GM18508 (cell line): ENCODE measurements around the gene DYDC1.
"Not testable (repeated sequence)": the region's sequence is repeated elsewhere in the genome, so short reads cannot be mapped to it uniquely, and the experiment has no call there.

Experiments
- ATAC-seq: cut with Tn5 transposase; IDR thresholded peaks from one replicate; pipeline ENCODE4 v1.9.1; 2021; ENCODE audit warnings: moderate number of reproducible peaks; ENCODE audit not compliant: insufficient read depth, unreplicated experiment

The DYDC1 gene

DNA sequence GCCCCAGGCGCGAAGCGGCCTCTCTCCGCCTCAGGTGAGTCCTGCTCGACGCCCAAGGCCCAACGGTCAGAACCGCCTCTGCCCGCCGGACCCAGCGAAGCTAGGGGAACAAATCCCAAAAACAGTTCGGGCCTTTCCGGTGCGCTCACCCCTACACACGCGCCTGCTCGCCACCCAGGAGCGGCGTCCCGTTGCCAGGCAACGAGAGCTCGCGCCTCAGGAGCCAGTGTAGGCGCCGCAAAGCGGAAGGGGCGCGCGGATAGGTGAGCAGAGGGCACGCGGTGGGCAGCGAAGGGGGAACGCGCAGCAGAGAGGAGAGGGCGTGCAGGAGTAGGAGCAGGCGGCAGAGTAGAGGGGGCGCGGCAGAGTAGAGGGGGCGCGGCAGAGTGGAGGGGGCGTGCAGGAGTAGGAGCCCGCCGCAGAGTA is at the start of gene DYDC1, which contains the start of gene DYDC2:
Gene DYDC1 (minus strand): TSS at position 193 of the 426 bp plus-strand sequence. CDS start 4,154 bp downstream, outside the sequence.
Gene DYDC2 (plus strand): TSS at position 219 of the 426 bp plus-strand sequence. CDS start 5,663 bp downstream, outside the sequence.
- ATAC-seq: no peak

DNA sequence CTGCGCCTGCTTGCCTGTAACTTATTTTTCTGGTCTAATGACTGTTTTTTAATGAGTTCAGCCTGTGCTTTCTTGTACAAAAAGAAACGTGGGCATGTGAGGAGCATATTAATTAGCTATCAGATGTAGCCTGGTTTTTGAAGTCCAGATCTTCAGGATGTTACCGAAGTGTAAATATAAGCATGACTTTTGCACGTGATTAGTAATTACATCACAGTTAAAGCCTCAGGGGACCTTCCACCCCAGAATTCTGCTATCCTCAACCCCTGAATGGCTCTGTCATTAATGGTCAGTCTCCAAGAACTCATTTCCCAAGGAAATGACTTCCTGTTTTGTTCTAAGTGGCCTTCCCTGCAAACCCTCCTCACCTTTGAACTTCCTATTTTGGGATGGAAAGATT is 49.6 kb upstream of the DYDC1 start:
- ATAC-seq: no peak

DNA sequence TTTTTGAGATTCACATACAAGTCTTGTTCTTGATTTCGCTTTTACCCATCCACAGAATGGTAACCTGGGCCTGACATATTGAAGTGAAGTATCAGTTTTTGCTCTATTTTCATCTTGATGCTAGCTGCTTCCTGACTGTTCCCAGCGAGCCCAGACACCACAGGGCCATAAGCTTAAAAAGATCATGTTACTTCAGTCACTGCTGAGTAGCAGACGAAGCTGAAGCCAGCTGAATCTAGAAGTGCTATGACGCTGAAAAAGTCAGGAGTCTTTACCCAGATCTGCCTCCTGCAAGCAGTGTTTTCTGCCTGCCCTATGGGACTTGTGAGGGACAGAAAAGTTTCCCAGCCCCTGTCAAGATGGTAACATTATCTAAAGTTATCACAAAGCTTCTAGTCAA is 49.1 kb upstream of the DYDC1 start:
- ATAC-seq: no peak

DNA sequence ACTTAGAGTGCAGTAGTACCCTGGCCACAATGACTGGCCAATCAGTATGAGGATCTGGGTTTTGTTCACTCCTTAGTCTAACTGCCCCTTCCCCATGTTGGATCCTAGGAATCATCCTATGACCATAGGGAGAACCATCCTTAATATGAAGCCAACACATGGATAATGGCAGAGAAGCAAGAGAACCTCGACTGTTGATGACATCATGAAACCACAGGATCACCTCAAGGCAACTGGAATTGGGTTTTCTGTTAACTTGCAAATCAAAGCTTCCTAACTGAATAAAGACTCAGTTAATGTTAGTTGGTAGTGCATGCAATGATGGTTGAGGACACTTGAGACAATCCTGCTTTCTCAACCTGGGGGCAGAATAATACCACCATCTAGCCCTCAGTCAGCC is 48.5 kb upstream of the DYDC1 start:
- no peak for ATAC-seq

DNA sequence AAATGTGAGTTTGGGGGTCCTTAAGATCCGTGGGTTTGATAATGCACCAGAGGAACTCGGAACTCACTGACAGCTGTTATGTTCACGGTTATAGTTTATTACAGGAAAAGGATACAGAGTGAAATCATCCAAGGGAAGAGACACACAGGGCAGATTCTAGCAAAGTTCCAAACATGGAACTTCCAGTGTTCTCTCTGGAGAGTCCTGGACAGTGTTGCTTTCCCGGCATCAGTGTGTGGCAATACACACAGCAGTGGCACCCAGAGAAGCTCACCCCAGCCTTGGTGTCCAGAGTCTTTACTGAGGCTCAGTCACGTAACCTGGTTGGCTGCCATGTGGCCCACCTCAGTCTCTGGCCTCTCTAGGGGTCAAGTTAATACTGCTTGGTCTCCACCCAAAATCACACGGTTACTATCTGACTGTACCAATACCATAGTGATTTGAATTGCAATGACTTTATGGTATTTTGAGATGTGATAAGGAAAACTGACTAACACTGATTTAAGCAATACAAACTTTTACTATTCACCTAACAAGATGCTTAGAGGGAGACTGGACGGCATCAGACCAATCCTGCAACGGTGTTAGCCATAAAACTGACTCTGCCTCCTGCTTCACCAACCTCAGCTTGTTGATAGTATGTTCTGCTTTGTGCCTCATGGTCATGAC is 43.7 kb upstream of the DYDC1 start:
- ATAC-seq: no peak

DNA sequence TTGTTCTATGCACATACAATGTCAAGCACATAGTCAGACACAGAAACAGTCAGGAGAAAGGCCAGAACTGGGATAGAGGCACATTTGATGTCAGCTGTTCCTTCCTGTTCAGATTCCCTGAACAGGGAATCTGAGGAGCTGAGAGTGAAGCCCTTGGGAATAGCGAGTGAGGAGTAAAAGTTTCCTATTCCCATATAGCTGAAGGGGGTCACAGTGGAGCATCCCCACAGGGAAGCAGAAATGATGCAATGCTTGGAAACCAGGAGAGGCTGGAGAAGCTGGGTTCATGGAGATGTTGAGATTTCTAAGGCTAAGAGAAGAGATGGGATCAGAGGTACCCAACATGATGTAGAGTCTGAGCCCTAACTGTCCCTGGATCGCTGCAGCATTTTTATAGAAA is 40.5 kb upstream of the DYDC1 start:
- no peak for ATAC-seq

DNA sequence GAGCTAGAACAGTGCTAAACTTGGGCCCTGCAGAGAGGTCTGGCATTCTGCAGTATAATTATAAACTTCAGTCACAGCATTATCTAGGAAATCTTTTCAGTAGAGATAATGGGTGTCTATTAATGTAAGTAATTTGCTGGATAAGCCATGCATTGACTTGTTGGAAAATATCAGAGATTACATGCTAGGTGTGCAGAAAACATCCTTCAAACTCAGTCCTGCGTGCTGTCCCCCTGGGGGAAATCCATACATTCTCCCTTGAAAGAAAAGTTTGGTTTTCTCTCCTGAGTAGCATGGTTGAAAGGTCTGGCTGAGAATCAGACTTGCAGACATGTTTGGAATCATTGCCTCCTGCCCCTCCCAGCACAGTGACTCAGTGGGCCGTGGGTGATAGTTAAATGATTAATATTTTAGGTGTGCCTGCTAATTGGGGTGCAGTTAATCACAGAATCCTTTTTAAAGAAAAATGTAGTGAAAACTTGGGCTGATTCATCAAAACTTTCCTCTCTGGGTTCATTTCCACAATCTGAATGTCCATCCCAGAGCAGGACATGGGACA is 37.9 kb upstream of the DYDC1 start:
- no peak for ATAC-seq

DNA sequence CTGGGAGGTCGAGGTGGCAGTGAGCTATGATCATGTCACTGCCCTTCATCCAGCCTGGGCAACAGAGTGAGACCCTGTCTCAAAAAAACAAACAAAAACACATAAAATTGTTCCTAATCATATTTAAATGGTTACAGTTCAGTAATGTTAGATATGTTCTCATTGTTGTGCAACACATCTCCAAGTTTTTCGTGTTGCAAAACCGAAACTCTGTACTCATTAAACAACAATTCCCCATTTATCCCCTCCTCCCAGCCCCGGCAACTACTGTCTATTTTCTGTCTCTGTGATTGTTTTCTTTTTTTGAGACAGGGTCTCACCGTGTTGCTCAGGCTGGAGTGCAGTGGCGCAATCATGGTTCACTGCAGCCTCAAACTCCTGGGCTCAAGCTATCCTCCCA is 35.7 kb upstream of the DYDC1 start:
- no peak for ATAC-seq

DNA sequence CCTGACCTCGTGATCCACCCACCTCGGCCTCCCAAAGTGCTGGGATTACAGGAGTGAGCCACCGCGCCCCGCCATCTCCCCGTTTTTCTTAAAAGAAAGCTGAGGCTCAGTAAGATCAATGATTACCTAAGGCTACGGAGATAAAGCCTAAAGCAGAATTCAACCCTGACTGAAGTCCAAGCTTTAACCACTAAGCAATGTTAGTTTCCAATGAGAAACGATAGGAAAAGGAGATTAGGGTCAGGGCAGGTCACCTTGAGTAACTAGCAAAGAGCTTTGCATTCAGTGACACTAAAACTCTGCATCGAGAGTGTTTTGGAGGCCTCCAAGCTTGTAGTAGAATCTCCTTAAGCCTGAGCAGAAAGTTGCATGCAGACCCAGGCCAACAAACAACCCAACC is 34.2 kb upstream of the DYDC1 start:
- no peak for ATAC-seq

DNA sequence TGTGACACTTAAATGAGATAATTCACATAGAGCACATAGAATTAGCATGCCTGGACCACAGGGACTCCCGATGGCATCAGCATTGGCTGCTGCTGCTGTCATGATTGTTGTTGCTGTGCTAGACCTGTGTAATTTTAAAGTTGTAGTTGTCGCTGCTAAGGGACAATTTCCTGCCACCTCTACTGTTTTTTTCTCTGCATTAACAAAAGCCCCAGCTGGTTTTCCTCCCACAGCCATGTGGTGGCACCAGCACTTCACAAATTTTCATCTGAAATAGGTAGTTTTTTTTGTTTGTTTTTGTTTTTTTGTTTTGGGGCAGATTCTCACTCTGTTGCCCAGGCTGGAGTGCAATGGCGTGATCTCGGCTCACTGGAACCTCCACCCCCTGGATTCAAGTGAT is 26.4 kb upstream of the DYDC1 start:
- no peak for ATAC-seq

DNA sequence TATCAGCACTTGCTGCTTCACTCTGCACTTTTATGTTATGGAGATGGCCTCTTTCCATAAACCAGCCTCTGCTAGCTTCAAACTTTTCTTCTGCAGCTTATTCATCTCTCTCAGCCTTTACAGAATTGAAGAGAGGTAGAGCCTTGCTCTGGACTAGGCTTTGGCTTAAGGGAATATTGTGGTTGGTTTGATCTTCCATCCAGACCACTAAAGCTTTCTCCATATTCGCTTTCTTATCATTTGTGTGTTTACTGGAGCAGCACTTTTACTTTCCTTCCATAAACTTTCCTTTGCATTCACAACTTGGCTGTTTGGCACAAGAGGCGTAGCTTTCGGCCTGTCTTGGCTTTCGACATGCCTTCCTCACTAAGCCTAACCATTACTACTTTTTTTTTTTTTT is 23.6 kb upstream of the DYDC1 start:
- no peak for ATAC-seq

DNA sequence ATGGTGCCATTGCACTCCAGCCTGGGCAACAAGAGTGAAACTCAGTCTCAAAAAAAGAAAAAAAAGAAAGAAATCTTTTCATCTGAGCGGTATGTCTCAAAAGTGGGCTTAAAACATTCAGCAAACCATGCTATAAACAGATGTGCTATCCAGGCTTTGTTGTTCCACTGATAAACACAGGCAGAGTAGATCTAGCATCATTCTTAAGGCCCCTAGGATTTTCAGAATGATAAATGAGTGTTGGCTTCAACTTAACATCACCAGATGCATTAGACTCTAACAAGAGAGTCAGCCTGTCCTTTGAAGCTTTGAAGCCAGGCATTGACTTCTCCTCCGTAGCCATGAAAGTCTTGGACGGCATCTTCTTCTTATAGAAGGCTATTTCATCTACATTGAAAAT is 23.1 kb upstream of the DYDC1 start:
- no peak for ATAC-seq

DNA sequence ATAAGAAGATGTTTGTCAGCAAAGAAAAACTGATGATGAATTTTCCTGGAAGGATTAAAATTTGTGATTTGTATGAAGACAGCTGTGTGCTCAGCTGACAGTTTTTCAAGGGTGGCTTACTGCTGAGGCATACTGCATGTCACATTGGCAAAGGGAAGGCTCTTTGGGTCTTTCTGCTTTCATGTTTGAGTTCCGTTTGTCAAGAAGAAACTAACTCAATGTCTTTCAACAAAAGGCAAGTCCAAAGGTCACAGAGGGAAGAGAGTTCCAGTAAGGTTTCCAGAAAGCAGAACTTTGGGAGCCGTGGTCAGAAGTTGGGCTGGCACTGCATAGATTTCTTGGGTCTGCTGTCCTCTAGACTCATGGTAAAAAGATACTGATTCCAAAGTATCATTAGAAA is 16.9 kb upstream of the DYDC1 start:
- ATAC-seq: no peak

DNA sequence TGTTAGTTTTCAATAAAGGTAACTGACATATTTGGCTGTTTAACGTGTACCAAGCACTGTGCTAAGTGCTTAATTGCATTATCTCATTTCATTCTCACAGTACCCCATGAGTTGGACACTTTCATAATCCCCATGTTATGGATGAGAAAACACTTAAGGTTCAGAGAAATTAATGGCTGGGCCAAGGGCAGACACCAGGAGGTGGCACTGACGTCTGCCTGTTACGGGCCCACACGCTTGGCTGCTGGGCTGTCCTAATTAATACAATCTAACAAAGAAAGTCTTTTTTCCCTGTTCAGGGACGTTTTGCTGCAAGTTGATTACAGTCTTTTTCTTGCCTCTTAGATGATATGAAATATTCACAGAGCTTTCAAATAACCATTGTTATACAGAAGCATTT is 16.1 kb upstream of the DYDC1 start:
- ATAC-seq: no peak

DNA sequence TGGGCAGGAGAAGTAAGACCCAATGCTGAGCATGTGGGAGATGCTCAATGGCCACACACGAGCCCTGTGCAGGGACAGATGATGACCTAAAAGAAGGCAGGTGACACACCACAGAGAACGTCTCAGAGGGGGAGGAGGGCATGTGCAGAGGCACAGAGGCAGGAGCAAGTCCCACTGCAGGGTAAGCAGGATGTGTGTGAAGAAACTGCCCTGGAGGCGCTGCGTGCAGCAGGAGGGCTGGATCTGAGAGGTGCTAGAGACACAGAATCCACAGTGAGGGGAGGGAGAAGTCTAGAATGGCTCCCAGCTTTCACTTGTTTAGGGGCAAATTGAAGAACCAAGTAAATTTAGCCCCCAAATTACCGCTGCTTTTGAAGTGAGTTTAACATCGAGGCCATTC is 14.9 kb upstream of the DYDC1 start:
- ATAC-seq: no peak

DNA sequence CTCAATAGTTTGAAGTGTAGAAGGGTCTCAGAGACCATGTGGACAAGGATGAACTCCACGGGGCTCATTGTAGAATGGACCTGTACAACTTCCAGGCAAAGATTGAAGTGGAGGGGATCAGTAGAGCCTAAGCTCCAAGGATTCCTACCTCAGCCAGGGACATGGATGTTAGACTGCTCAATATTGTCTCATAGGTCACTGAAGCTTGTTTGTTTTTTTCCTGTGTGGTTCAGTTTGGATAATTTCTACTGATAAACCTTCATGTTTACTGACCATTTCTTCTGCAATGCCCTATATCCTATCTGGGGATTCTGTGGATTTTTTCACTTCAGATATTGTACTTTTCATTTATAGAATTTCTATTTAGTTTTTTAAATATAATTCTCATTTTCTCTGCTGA is 9.0 kb upstream of the DYDC1 start:
- ATAC-seq: no peak

DNA sequence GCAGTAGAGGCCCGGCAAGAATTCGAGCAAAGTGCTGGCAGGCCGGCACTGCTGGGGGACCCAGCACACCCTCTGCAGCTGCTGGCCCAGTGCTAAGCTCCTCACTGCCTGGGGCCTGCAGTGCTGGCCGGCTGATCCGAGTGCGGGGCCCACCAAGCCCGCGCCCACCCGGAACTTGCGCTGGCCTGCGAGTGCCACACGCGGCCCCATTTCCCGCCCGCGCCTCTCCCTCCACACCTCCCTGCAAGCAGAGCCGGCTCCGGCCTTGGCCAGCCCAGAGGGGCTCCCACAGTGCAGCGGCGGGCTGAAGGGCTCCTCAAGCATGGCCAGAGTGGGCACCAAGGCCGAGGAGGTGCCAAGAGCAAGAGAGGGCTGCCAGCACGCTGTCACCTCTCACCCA is 3.1 kb upstream of the DYDC1 start:
- no peak for ATAC-seq

DNA sequence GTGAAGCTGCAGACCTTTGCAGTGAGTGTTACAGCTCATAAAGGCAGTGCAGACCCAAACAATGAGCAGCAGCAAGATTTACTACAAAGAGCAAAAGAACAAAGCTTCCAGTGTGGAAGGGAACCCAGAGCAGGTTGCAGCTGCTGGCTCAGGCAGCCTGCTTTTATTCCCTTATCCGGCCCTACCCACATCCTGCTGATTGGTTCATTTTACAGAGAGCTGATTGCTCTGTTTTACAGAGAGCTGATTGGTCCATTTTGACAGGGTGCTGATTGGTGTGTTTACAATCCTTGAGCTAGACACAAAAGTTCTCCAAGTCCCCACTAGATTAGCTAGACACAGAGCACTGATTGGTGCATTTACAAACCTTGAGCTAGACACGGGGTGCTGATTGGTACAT is 2.4 kb upstream of the DYDC1 start:
- ATAC-seq: not testable (repeated sequence)

DNA sequence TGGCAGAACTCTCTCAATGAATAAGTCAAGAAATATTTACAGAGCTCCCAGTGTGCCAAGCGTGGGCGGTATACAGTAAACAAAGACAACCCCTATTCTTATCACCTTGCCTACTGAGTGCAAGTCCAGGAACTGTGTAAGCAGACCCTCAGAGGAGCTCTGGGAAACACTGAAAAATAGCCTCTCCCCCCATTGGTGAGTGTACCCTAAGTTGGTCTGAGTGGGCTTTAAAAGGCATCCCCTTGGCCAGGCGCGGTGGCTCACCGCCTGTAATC is 1.2 kb upstream of the DYDC1 start:
- no peak for ATAC-seq

DNA sequence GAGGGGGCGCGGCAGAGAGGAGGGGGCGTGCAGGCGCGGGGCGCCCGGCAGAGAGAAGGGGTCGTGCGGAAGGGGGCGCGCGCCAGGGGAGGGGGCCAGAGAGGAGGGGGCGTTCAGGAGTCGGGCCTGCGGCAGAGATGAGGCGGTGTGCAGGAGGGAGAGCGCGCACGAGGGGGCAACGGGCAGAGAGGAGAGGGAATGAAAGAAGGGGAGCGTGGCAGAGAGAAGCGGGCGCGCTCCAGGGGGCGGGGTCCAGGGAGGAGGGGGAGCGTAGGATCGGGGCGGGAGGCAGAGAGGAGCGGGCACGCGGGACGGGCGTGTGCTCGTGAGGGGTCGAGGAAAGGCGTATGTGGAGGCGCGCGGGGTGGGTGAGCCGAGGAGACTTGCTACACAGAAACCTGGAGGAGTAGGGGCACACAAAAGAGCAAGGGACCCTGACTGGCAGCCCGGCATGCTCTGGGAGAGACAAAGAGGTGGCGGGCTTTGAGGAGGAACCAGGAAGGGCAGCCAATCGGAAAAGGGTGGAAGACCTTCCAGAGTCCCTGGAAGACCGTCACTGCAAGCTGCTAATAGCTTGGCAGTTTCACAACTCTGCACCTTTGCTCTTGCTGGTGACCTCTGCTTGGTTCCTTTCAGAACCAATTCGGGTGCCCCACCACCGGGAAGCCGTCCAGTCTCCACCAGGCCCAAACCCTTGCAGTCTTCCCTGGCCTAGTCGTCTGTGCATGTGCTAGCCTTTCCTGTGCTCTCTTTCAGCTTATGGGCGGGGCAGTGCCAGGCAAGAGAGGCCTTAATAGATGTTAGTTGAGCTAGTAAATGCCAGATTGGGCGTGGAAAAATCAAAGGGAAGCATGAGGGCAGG is 665 bp upstream of the DYDC1 start:
- no peak for ATAC-seq

DNA sequence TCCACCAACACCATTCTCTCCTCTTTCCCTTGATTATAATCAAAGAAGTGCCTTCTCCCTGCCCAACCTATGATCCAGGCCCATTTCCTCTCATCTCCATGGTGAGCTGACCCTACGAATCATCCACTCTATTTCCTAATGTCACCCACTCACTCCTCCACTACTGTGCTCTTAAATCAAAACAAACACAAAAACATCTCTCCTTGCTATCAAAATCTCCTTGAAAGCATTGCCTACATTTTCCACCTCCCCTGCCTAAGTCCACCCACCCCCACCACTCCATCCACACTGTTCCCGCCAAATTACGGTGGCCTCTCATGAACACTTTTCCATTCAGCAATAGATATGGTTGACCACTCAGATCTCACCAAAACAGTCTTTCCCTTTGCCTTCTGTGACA is 5.3 kb downstream of the DYDC1 start:
- ATAC-seq: no peak

DNA sequence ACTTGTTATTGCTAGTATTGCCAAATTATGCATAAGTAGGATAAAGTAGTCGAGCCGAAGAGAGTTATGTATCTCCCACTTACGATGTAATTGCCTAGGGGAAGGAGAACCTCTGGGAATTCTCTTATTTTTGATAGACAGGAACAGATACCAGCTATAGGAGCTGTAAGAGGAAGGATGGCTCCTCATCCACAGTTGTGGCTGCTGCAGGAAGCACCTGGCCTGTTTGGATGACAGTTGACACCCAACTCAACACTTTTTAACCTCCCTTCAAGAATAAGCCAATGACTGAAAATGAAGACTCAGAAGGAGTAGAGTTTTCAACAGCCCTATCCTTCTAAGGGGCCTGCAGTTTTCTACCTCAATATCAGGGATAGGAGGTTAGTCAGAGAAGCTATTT is 6.3 kb downstream of the DYDC1 start:
- ATAC-seq: no peak
